HuH-7.5 (cell line): ENCODE data around the gene WDFY2.

Source experiments
- DNase-seq: peaks from one replicate; pipeline ENCODE4 v3.0.0; 2011; ENCODE audit warnings: low spot score

WDFY2 gene

DNA sequence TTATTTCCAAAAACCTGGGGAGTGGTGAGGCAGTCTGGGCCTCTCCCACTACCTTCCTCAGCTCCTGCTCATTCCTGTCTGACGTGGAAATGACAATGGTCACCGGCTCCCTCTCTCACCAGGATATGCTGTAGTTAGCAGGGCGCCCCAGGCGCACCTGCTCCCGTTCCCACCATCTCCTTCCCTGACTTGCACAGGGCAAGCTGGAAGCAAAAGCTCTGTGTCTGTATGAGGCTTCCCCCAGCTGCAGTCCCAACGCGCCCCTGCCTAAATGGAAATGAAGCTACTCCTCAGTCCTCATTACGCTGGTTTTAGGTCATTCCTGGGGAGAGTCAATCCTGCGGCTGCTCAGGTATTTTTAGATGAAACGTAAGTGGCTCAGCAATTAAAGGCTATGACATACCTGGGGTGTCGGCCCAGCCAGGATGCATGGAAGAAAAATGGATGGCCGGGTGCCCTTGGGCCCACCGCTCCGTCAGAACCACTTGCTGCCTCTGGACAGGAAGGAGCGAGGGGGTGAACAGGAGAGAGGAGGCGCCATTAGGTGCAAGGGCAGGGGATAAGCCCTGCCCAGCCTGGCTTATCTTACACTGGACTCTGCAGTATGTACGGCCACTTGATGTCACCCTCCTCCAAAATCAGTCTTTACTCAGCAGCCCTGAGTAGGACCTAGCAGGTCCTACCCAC is 187.3 kb downstream of the WDFY2 start:
- DNase-seq = no peak

DNA sequence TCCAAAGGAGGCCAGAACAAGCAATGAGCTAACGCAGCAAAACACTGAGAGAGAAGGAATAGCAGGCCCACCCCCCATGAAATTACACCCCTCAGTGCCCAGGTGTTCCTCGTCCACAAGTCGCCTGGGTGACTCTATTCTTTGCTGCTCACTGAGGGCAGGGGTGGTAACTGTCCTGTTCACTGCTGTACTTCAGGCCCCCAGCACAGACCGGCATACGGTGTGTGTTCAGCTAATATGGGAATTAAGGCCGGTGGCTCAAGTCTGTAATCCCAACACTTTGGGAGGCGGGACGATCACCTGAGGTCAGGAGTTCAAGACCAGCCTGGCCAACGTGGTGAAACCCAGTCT is 187.8 kb downstream of the WDFY2 start:
- DNase-seq = no peak

DNA sequence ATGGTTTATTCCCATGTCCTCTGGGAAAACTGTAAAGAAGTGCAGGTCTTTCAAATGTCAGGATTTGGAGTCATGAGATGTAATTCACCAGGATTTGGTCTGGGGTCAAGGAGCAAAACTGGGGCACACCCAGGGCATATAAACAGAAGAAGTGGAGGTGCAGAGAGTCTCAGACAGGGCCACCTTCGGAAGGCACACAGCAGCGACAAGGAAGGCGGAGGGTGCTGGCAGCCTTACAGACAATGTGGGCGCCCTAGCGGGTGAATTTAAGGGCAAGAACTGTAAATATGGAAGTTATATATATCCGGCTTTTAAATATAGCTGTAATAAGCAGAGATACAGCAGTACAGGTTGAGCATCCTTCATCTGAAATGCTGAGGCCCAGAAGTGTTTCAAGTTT is 188.5 kb downstream of the WDFY2 start:
- no peak for DNase-seq

DNA sequence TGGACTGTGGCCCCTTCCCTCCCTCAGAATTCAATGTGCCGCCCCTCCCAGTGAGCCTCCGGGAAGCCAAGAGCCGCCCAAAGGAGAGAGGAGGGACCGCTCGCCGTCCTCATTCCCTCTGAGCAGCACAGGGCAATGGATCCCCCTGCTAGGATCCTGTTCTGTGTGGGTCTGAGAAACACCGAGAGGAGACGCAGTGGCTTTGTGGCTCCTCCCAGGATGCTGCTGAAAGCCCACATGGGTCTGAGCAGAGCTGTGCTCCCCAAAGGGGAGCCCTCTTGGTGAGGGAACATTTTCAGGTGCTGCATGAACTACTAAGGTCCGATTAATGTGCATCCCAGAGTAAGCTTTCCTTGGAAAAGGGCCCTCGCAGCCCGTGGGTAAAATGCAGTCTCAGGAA is 189.3 kb downstream of the WDFY2 start:
- DNase-seq = no peak

DNA sequence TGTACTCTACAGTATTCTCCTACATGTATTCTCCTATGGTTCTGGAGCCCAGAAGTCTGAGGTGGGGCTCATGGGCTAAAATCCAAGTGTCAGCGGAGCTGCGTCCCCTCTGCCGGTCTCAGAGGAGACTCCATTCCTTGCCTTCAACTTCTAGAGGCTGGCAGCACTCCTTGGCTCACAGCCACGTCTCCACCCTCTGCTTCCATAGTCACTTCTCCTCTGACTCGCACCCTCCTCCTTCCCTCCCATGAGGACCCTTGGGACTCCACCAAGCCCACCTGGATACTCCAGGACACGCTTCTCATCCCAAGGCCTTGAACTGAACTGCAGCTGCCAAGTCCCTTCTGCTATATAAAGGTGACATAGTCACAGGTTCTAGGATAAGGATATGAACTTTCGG is 191.9 kb downstream of the WDFY2 start:
- no peak for DNase-seq

DNA sequence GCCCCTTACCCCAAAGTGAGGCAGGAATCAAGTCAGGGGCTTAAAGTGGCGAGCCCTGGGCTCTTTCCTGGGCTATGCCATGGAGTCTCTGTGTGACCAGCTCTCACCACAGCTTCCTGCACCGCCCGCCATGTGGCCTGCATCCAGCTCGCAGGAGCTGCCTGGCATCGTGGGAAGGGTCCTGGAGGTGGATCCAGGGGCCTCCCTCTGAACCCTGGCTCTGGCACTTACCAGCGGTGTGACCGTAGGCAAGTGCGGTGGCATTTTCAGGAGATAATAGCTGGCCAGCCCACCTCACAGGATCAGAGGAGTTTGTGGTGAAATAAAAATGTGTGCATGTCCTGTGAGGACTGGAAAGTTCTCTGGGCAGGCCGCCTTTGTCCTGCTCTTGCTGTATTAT is 193.7 kb downstream of the WDFY2 start:
- no peak for DNase-seq

DNA sequence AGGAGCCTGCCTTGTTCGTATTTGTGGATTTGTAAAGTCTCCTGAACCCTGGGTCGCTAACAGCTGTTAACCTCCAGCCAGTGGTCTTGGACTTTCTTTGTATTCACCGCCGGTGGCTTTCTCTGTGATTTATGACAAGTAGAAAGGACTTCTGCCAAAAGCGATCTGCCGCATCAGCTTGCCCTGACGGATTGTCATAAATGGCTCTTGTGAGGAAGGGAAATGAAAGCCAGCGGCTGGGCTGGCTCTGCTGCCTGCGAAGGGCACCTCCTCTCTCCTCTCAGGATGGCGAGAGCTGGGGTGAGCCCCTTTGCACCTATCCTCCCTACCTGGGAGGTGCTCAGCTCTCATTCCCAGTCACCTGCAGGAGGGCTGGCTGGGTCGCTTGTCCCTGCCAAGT is 194.1 kb downstream of the WDFY2 start:
- no peak for DNase-seq

DNA sequence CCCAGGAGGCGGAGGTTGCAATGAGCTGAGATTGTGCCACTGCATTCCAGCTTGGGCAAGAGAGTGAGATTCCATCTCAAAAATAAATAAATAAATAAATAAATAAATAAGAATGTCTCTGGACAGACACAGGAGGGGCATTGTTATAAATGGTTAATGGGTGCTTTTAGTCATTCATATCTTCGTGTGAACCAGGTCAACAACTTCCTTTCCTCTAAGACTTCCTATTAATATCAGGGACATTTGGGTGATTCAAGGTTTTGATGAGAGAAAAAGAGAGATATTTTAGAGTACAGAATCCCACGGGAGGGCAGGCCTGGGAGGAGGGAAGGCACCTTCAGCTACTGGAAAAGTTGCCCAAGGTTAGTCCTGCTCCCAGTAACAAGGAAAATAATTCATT is 195.8 kb downstream of the WDFY2 start:
- no peak for DNase-seq

DNA sequence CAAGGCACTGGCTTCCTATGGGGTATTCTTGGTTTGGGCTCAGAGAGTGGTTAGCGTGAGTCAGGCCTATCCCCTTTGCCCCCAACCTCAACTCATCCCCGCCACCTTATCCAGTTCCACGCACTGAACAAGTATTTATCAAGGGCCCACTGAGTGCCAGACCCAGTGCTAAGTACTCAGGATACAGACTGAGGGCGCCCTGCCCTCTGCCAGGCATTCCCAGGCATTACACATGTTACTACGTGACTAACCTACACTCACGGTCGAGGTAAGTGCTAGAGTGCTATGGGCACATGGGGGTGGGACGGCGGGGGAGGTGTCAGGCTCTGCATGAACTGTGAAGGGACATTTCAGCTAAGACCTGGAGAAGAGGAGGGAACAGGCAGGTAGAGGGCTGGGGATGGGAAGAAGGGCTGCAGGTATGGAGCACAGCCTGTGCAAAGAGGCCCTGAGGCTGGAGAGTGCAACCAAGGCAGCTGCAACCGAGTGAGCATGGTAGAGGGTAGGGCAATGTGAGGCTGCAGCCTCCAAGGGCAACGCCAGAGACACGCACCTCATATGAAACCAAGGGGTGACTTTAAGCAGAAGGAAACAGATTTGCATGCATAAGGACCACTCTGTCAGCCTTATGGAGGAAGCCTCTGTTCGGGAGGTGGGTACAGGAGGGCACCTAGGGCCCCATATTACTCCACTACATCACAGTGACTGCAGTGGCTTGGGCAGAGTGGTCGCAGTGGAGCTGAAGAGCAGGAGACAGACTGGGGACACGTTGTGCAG is 197.2 kb downstream of the WDFY2 start:
- DNase-seq = no peak

DNA sequence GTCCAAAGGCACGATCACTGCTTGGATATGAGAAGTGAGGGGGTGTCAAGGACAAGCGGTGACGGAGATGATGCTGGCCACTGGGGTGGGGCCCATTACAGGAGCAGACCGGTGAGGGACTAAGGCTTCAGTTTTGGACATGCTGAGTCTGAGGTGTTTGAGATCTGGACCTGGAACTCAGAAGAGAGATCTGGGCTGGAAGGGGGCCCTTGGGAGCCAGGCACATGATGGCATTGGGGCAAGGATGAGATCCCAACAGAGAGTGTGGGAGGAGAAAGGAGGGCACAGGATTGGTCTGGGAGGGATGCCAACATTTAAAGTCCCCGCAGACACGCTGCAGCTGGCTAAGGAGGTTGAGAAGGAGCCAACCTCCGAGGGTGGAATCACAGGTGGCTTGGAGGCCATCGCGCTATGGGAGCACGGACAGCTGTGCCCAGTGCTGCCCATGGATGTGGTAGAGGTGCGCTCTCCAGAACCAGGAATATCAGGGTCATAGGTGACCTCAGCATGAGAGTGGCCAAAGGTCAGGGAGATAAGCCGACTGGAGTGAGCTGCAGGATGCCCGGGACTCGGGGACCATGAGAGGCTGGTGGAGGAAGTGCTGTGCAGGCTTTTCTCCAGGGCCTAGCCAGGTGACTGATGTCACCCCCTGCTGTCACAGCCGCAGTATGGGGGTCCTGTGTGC is 197.9 kb downstream of the WDFY2 start:
- no peak for DNase-seq

DNA sequence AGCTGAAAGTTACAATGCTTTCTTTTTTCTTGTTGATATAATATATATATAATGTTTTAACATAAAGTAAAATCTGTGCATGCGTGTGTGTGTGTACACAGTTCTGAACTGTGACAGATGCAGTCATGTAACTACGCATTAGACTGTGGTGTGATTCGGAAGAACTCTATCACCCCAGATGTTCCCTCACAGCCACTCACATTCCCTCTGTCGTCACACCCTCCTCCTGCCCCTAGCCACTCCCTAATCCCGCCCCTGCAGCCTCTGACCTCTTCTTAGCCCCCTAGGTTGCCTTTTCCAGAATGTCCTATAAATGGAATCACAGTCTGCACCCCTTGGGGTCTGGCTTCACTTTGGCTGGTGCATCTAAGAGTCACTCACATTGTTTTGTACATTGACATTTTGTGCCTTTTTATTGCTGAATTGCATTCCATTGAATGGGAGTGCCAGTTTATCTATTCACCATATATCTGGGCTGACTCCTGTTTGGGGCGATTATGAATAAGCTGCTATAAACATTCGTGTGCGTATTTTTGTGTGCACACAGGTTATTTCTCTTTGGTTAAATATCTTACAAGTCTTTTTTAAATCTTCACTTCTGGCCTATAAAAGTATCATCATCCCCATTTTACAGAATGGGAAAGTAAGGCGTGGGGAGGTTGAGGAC is 199.3 kb downstream of the WDFY2 start:
- no peak for DNase-seq

DNA sequence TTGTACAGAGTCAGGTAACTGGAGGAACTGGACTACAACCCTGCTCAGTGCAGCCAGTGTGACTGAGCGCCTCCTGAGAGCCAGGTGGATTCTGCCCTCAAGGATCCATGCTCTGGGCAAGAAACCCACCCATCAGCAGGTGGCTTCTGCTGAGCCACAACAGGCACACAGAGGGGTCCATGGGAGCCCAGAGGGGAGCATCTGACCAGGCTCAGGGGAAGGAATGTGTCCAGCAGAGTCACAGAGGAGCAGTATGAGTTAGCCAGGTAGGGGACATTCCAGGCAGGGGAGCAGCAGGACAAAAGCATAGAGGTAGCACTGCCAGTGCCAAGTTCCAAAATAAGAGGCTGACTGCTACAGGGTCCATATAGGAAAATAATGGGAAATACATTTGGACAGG is 199.8 kb downstream of the WDFY2 start:
- no peak for DNase-seq

DNA sequence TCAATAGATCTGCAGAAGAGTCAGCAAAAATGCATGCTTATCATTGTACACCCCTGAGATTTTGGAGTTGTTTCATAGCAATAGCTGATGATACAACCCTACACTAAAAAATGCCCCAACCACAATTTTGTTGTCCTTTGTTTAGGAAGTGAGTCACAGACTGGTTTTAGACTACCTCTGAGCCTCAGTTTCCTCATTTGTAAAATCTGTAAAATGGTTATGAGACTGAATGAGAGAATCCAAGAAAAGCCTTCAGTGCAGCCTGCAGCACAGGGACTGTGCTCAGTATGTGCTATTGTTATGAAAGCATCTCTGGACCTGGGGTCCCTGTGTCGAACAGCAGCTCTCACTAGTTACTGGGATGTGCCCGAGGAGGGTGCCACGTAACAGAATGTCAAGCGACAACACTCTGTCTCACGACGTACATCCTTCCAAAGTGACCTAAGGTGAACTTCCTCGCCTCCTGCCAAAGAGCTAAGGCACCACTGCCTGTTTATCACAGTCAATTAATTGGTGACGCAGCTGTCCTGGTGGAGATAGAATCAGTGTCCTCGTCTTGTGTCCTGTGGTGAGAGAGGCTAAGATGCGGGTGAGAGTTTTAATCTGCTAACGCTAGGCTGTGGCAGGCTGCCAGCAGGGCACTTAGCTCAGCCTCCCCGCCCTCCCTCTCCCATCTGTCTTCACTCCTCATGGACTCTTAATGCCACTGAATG is 201.6 kb downstream of the WDFY2 start:
- DNase-seq = no peak

DNA sequence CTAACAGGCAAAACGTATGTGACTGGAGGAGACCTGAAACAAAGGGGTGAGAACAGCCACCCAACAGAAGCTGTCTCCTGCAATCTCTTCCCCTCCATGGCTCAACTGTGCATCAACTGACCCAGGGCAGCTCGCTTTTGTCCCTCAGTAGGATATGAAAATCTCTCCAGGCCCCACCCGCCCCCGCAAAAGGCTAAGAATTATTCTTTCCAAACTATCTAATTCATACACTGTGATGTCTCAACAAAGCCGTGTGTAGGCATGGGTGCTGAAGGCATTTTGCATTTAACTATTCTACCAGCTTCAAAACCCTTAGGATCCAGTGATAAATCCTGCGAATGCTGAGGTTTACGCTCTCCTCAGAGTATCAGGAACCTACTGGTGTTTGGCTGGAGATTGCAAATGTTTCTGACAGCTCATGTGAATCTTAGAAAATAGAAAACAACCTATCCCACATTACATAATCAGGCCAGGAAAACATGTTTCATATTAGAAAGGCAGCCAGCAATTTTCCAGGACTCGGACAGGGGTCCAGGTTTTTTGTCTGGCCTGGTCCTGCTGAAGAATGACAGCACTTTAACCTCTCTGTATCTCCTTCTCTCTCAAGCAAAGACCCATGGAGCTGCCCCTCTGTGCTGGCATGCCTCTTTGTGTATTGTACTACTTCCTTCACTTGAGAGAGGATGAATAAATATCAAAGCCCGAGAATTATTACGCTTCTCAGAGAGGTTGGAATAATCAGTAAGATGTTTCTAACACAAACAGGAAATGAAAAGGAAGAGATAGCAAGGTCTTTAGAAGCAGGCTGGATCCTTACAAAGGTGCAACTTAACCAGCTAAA is 202.4 kb downstream of the WDFY2 start:
- no peak for DNase-seq

DNA sequence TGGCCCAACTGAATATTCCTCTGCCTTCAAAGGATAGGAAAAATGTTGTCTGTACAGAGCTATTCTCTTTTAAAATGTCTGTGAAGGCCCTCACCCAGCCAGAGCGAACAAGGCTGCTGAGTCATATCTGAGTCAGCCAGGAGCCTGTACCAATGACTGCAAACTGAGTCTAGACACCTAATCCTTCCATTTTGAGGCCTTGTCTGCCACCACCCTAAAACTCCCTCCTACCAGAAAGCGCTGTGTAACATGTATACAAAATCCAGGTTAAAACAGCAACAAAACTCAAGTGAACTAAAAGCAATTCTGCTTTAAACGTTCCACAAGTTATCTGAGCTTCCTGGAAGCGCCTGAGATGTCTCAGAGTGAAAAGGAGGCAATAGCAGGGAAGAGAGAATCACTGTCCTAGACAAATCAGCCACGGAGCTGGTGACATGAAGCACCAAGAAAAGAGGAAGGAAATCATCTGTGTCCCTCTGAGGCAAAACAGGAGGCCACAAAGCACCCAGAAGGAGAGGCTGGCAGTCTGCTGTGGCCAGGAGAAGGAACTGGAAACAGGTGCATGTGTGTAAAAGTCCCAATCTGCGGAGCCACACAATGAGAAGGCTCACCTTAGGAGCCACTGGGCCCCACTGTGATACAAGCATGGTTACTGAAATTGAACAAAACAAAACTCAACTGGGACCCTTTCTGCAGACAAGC is 209.5 kb downstream of the WDFY2 start:
- no peak for DNase-seq

DNA sequence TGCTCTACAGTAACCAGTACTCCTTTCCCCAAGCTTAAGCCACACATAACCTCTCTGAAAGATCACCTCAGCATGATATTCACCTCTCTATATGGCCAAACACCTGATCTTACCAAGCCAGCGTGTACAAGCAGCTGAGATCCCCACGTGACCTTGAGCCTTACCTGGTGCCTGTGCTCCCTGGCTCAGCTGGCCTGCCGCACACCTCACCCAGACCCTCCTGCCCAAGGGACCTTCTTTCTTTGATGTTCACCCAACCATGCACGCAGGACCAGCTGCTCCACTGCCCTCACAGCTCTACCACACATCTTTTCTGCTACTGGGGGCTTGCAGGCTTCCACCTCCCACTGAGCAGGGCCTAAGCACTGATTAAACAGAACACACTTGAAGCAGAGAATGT is 210.7 kb downstream of the WDFY2 start:
- no peak for DNase-seq

DNA sequence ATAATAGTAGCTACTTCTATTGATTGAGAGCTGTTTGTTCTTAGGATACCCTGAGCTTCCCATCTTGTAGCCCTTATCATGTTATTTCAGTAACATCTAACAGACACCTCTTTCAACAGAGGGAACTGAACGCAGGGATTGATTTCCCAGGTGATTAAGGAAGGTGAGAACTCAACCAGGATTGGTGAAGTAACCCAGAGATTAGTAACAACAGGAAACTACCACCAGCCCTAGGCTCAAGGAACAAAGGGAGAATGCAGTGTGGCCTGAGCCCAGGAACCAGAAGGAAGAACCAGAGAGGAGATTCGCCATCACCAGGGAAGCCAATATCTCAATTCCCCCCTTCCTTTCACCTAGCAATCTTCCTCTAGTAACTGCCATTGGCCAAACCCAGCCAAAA is 211.2 kb downstream of the WDFY2 start:
- DNase-seq = no peak

DNA sequence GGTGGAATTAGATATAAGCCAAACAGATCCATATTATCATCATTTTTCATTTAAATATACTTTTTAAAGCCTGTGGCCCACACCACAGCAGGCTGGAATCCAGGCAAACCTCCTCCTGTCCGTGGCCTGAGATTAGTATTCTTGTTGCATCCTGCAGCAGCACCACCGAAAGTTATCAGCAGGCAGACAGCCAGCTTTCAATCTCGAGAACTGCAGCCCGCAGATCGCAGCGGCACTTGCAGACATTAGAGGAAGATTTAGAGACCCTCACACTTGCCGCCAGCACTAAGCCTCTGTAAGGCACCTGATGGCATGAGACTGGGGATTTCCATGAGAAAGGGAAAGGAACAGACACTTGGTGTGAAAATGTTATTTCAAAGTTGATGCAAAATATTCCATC is 212.3 kb downstream of the WDFY2 start:
- no peak for DNase-seq

DNA sequence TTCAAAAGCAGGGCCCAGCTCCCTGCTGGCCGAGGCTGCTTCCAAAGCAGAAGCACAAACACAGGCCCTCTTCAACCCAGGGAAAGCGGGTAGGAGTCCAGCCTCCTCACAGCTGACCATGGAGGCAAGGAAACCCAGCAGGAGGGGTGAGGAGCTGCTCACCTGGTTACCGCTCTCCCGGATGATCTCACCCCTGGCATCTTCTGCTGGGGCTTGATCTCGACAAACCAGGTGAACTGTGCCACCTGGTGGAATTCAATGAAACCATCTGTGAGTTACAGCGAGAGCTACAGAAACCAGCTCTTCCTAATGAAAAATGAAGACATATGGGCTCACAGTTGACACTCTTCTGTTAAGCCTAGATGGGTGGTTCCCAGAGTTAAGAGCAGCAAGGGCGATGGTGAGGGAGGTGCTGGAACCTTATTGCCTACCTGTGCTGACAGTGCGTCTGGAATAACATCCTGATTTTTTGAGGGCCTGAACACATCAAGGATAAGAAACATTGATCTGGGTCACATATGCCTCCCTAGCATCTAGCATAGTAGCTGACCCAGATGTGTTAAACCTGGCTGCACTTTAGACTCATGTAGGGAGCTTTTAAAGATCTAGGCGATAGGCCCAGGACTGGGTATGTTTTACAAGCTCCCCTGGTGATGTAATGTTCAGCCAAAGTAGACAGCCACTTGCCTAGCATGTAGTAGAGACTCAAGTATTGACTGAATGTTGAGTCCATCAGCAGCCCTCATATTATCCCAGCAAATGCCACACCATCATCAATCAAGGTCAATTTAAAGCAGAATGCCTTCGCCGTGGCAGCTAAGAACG is 213.6 kb downstream of the WDFY2 start:
- DNase-seq = peak; percentile 54

DNA sequence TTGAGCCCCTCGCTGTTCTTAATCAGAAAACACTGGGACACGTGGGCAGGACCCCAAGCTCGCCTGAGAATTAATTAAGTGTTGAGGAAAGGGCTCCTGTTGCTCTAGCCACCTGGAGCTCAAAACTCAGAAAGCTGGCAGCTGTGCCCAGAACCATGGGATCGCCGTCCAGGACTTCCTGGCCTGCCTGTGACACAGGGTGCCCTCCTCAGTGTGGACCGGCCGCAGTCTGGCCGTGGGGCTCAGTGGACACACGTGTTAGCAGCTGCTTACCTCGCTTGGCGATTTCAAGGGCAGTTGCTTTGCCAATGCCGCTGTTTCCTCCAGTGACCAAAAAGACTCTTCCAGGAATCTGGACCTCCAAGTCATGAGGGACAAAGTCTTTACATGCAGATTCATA is 215.0 kb downstream of the WDFY2 start:
- no peak for DNase-seq
